NB4 (cell line): ENCODE data around the gene CDC25A.

Experiments
- POLR2A ChIP-seq: IDR thresholded peaks from 2 replicates; pipeline ENCODE4 v1.6.1; 2011; ENCODE audit warnings: mild to moderate bottlenecking; ENCODE audit not compliant: insufficient read length; ENCODE audit errors: extremely low read depth
- TF ChIP-seq, protein P1 (sequence below): IDR thresholded peaks from one replicate; pipeline ENCODE4 v1.5.1; 2012; ENCODE audit warnings: low read depth, low read length

DNA sequence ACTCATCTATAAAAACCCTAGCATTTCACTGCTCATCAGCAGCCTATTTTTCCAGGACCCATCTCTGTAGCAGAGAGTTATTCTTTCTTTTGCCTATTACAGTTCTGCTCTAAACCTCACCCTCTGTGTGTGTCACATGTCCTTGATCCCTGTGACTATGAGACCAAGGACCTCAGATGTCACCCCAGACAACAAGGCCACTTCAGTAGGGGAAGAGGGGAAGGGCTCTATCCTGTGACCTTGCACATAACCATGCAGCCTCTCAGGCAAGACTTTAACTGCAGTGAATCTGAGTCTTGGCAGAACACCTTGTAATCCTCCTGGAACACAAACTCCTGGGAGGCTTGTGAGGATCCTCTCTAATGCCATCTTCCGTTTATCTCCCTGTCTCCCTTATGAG, 48.3 kb upstream of the CDC25A start:
- TF ChIP-seq POLR2A: no peak
- TF ChIP-seq, protein P1, sequence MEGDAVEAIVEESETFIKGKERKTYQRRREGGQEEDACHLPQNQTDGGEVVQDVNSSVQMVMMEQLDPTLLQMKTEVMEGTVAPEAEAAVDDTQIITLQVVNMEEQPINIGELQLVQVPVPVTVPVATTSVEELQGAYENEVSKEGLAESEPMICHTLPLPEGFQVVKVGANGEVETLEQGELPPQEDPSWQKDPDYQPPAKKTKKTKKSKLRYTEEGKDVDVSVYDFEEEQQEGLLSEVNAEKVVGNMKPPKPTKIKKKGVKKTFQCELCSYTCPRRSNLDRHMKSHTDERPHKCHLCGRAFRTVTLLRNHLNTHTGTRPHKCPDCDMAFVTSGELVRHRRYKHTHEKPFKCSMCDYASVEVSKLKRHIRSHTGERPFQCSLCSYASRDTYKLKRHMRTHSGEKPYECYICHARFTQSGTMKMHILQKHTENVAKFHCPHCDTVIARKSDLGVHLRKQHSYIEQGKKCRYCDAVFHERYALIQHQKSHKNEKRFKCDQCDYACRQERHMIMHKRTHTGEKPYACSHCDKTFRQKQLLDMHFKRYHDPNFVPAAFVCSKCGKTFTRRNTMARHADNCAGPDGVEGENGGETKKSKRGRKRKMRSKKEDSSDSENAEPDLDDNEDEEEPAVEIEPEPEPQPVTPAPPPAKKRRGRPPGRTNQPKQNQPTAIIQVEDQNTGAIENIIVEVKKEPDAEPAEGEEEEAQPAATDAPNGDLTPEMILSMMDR: no peak
